Thymus (tissue), 11 donors: ENCODE data around the gene SLC41A3. TPM values are rescaled to one million over a fixed set of nuclear protein-coding genes. Genes with fewer than 3 reads are reported as not detected.

Experiments
- DNase-seq, 9 donors: peaks; one replicate each; pipeline ENCODE4 v3.0.0-alpha.2; 2013; ENCODE audit warnings: low spot score in 9 of 9, low read depth in 6 of 9, missing footprints in 1 of 9
- H3K27ac ChIP-seq, 2 donors: one replicate each; pipeline ENCODE4 v1.5.1; 2013; ENCODE audit warnings: control low read depth in 1 of 2, low read depth in 1 of 2, low read length in 1 of 2, mild to moderate bottlenecking in 1 of 2, moderate library complexity in 1 of 2
- H3K27me3 ChIP-seq, 2 donors: one replicate each; pipeline ENCODE4 v1.5.1; 2013; ENCODE audit warnings: low read length in 1 of 2; ENCODE audit not compliant: control insufficient read depth in 2 of 2, insufficient read depth in 1 of 2
- H3K36me3 ChIP-seq, 2 donors: one replicate each; pipeline ENCODE4 v1.5.1; 2013; ENCODE audit warnings: low read length in 1 of 2, mild to moderate bottlenecking in 1 of 2, moderate library complexity in 1 of 2; ENCODE audit not compliant: control insufficient read depth in 2 of 2, insufficient read depth in 2 of 2
- H3K4me1 ChIP-seq, 2 donors: one replicate each; pipeline ENCODE4 v1.5.1; 2013; ENCODE audit warnings: low read length in 2 of 2; ENCODE audit not compliant: control insufficient read depth in 2 of 2, insufficient read depth in 2 of 2
- H3K4me3 ChIP-seq, 2 donors: one replicate each; pipeline ENCODE4 v1.5.1; 2013; ENCODE audit warnings: low read length in 2 of 2, control low read depth in 1 of 2, mild to moderate bottlenecking in 1 of 2
- H3K9me3 ChIP-seq, 2 donors: one replicate each; pipeline ENCODE4 v1.5.1; 2013; ENCODE audit warnings: low read length in 1 of 2, mild to moderate bottlenecking in 1 of 2; ENCODE audit not compliant: control insufficient read depth in 2 of 2, insufficient read depth in 1 of 2
- WGBS: extraction: QIAGEN DNeasy Blood & Tissue Kit; methylation state at CpG from one replicate; pipeline ENCODE4 v1.1.7; 2013; 5-methylcytosine and 5-hydroxymethylcytosine counted together
- polyA plus RNA-seq: library from polyadenylated mRNA; stranded (reverse); fragments of 200-250 nt; gene quantifications from one replicate; pipeline ENCODE4 v1.2.3, GENCODE V29; 2013
- total RNA-seq: library from RNA; stranded (reverse); fragments of 120-200 nt; gene quantifications from one replicate; pipeline ENCODE4 v1.2.4, GENCODE V29; 2013
- donor health status: healthy.

The SLC41A3 gene
- total and polyA plus RNA-seq, 2 donors, result 31.3 to 33.5 TPM

DNA sequence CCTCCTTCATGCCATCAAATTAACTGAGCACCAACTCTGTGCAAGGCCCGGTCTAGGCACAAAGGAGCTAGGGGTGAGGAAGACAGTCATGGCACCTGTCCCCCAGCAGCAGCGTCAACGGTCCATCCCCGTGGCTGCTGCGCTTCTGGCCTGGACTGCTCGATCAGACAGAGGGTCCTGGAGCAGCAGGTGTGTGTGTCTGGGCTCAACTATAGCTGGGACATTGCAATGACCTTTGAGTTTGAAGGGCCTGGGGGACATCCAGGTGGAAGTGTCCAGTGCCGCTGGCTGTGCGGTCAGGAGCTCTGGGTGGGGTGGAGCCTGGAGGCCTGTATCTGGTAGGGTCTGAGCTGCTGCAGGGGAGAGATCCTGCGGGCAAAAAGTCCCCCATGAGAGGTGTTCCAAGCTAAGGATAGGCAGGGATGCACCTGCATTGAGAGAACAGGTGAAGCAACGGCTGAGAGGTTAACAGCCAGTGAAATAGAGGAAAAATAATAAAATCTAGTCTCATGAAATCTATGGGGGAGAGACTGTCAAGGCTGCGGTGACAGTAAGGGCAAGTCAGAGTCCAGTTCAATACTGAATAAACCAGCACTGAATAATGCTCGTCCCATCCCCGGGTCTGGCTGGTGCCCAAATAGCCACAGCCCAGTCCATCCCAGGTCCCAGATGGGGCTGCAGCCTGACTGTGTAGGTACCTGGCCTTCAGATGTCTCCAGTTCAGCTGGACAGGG is 25.4 kb upstream of the SLC41A3 start:
- H3K27me3 ChIP-seq, result no peaks in the 10 kb centered on the region
- 96% methylated on average over 13 of the region's 13 CpGs for WGBS
- H3K9me3 ChIP-seq, result peaks cover 0 to 8% of the 10 kb centered on the region in 2 donors
- no peak overlapping the region for H3K4me3 ChIP-seq
- no peak for DNase-seq
- H3K36me3 ChIP-seq, result no peaks in the 10 kb centered on the region
- no peak overlapping the region for H3K27ac ChIP-seq
- H3K4me1 ChIP-seq, result peaks cover 9 to 17% of the 10 kb centered on the region in 2 donors

DNA sequence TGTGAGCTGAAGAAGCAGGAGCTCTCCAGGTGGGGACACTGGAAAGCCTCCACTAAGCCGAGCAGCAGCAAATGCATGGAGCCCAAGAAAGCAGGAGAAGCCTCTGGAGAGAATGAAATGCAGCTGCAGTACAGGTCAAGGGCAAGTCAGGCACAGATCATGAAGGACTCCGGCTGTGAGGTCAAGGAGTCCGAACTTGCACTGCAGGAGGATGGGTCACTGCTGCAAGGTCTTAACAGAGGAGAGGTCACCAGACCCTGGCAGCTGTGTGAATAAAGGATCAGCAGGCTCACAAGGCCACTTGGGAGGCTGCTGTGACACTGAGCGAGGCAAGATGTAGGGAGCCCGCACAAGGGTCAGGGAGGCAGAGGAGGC is 24.7 kb upstream of the SLC41A3 start:
- no peak for DNase-seq
- H3K4me1 ChIP-seq, result peaks cover 9 to 17% of the 10 kb centered on the region in 2 donors
- no peak overlapping the region for H3K27ac ChIP-seq
- peaks cover 0 to 8% of the 10 kb centered on the region in 2 donors for H3K9me3 ChIP-seq
- H3K27me3 ChIP-seq, result no peaks in the 10 kb centered on the region
- no peaks in the 10 kb centered on the region for H3K36me3 ChIP-seq
- H3K4me3 ChIP-seq, result no peak overlapping the region
- 99% methylated on average over 5 of the region's 5 CpGs for WGBS

DNA sequence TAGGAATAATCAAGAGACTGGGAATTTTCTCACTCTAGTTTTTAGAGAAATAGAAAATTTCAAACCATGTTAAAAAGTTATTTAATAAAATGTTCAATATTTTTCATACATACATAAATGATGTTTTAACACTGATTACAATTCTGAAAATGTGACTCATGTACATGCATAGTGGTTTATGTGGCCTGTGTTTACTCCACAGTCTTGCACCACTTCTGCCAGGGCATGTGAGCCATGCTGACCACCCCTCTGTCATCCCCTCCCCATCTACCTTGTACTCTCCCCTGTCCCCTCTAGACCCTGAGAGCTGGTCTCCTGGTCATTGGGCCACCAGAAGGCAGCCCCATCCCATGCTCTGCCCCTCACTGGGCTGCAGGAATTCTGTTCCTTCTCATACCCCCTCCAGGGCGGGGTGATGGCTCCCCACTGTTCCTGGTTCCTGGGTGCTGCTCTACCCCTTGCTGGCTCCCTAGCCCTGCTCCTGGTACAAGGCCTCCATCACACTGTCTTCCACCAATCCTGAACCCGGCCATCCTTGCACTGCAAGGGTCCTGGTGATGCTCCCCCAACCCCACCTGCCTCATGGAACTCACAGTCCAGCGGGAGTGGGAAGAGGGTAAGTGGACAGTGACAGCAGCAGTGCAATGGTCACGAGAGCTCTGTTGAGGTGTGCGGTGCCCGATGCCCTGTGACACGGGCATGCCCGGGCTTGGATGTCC is 24.2 kb upstream of the SLC41A3 start:
- 98% methylated on average over 8 of the region's 8 CpGs for WGBS
- Histone ChIP-seq H3K27me3 (no peaks in the 10 kb centered on the region), H3K36me3 (no peaks in the 10 kb centered on the region), H3K9me3 (peaks cover 0 to 8% of the 10 kb centered on the region in 2 donors), H3K27ac (no peak overlapping the region), H3K4me1 (peaks cover 9 to 17% of the 10 kb centered on the region in 2 donors), H3K4me3 (no peak overlapping the region)
- DNase-seq, result no peak

DNA sequence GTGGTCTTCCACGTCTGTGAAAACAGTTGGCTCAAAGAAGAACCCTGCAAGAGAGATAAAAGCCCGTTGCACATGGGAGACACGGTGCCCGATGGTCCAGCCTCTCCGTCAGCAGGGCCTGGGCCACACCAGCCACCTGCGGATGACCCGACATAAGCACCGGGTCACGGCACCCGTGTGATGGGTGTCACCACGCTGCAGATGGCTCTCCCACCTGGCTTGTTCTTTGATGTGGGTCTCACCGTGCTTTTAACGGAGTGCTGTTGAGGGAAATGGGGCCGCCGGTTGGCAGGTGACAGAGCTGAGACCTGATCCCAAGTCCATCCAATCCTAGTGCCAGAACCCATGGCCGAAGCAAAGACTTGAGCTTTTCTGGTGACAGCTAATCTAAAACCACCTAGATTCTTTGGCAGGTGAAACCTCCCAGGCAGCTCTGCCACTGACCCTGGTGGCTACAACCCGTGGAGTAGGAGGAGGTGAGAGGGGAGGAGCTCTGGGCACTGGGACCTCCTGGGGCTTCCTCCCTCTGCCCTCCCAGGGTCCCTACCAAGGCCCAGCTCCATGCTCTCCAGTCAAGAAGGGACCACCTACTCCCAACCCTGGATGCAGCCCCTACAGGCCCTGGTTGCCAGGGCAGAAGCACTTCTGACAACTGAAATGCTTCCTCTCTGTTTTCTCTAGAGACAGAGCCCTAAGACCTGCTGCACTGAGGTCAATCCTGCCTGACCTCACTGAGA is 23.4 kb upstream of the SLC41A3 start:
- peak in 3 of 9 donors; percentile 42 to 73 (median 56) for DNase-seq
- Histone ChIP-seq H3K4me3 (no peak overlapping the region), H3K27ac (no peak overlapping the region), H3K4me1 (peaks cover 9 to 17% of the 10 kb centered on the region in 2 donors), H3K27me3 (no peaks in the 10 kb centered on the region), H3K36me3 (no peaks in the 10 kb centered on the region), H3K9me3 (peaks cover 0 to 8% of the 10 kb centered on the region in 2 donors)
- 56% methylated on average over 17 of the region's 17 CpGs for WGBS

DNA sequence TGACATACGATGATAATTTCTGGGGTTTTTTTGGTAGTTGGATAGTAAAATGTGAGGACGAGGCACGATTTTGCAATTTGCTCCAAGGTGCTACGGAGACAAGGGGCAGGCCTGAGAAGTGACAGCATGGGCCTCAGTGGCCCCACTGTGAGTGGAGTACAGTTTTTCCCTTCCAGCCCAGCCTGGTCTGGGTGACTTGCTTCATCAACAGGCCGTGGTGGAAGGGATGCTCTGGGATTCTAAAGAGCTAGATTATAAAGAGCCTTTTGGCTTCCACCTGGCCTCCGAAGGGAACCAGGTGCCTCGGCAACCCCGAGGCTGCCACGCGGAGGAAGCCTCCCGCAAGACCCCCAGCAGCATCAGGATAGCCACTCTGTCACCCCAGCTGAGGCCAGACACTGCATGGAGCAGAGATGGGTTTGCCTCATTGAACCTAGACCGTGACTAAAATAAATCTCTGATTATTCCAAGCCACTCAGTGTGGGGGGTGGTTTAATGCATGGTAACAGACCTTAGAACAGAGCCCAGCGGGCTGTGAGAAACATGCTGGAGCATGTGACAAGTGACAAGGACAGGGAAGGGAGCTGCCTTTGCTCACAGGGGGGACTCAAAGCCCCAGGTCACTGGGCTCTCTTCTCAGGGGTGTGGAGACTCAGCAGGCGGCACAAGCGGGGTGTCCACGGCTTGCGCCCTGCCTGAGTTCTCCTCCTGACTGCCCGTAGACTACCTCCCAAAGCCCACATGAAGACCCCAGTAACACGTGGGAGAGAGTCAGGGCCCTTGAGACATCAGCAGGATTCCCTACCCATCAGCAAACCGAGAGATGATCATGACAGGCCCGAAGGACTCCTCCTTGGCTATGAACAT is 22.6 kb upstream of the SLC41A3 start:
- peaks cover 9 to 17% of the 10 kb centered on the region in 2 donors for H3K4me1 ChIP-seq
- 97% methylated on average over 21 of the region's 21 CpGs for WGBS
- H3K27me3 ChIP-seq, result no peaks in the 10 kb centered on the region
- peaks cover 0 to 8% of the 10 kb centered on the region in 2 donors for H3K9me3 ChIP-seq
- H3K4me3 ChIP-seq, result no peak overlapping the region
- no peak for DNase-seq
- H3K27ac ChIP-seq, result no peak overlapping the region
- H3K36me3 ChIP-seq, result no peaks in the 10 kb centered on the region

DNA sequence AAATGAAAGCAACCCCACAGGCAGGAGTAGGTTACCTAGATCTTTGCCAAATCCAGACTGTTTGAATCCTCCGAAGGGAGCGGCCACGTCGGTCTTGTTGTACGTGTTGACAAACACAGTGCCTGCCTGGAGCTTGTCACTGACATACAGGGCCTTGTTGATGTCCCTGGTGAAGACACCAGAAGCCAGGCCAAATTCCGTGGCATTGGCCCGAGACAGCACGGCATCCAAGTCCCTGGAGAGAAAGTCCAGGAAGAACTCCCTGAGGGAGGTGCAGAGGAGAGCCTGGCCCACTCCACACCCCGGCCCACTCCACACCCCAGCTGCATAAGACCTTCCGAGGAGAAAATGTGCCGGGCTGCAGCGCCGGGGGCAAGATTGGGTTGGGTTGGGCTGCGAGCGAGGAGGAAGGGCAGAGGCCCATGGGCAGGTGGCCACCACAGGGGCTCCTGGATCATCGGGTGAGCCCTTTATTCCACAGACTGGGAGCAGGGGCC is 21.8 kb upstream of the SLC41A3 start:
- WGBS, result 94% methylated on average over 16 of the region's 16 CpGs
- H3K36me3 ChIP-seq, result no peaks in the 10 kb centered on the region
- peaks cover 9 to 17% of the 10 kb centered on the region in 2 donors for H3K4me1 ChIP-seq
- H3K27ac ChIP-seq, result no peak overlapping the region
- DNase-seq, result no peak
- no peaks in the 10 kb centered on the region for H3K27me3 ChIP-seq
- H3K4me3 ChIP-seq, result no peak overlapping the region
- peaks cover 0 to 8% of the 10 kb centered on the region in 2 donors for H3K9me3 ChIP-seq

DNA sequence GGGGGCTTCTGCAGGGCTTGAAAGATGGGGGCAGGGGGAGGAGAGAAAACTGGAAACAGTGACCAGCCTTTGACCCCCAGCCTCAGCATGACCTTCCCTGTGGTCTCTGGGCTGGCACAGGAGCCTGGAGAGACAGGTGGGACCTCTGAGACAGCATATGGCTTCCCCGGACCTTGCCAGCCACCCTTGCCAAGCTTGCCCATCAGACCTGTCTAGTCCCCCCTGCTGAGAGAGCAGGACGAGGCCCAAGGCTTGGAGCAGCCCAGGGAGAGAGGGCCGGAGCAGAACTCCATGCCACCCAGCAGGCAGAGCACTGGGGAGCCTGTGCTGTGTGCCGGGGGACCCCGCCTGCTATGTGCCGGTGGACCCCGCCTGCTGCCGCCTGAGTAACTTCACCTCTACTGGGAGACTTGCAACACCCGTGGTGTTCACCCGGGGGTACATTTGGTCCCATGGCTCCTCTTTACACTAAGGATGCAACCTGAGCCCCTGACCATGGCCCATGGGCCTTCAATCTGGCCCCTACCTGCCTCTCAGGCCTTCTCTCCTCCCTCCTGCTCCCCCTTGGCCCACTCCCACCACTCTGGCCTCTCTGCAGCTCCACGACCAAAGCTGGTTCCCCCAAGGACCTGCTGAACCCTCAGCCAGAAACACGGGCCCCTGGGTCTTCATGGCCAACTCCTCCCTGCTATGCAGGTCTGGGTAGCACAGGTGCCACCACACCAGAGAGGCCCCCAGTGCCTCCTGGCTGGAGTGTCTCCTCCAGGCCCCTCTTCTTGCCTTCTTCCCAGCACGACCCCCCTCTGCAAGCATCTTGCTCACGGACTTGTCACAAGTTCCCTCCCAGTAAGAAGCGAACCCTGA is 21.1 kb upstream of the SLC41A3 start:
- WGBS, result 93% methylated on average over 15 of the region's 15 CpGs
- H3K27ac ChIP-seq, result no peak overlapping the region
- DNase-seq, result no peak
- no peak overlapping the region for H3K4me3 ChIP-seq
- H3K27me3 ChIP-seq, result no peaks in the 10 kb centered on the region
- H3K9me3 ChIP-seq, result peaks cover 0 to 8% of the 10 kb centered on the region in 2 donors
- peaks cover 9 to 17% of the 10 kb centered on the region in 2 donors for H3K4me1 ChIP-seq
- no peaks in the 10 kb centered on the region for H3K36me3 ChIP-seq
